Esophagus squamous epithelium (tissue), 4 donors: ENCODE results near the gene MYO1B.

Experiments used
- POLR2A ChIP-seq, 4 donors: fragments of 450-650 bp; IDR thresholded peaks; one replicate each; pipeline ENCODE4 v1.6.1; 2017; ENCODE audit warnings: antibody characterized with exemption in 4 of 4, mild to moderate bottlenecking in 4 of 4, moderate library complexity in 3 of 4
- TF ChIP-seq, protein P1 (sequence below), 6 experiments: fragments of 450-650 bp in 4 of 6; fragments of 200-600 bp in 2 of 6; sonication (generic) in 2 of 6; IDR thresholded peaks; one replicate each; pipeline ENCODE4 v1.5.1; 2016 to 2019; ENCODE audit warnings: antibody characterized with exemption in 6 of 6, mild to moderate bottlenecking in 4 of 6, moderate library complexity in 4 of 6

DNA sequence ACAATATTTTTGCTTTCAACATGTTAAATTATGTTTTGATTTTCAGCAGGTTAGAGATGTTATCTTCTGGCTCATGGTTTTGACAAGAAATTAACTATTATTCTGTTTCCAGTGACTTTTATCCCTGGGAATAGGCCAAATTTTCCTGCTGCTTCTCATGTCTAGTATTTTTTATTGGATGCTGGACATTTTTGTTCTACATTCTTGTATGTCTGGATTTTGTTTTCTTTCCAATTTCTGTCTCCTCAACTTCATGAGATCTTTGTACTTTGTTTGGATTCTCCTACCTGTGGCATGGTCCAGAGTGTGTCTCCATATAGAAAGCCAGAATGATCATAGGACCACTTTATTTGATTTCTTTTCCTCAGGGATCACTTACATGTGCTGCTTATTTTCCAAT is 33.1 kb upstream of the MYO1B start:
- TF ChIP-seq POLR2A (IDR thresholded peaks at IDR 0.05): no peak
- TF ChIP-seq, protein P1, sequence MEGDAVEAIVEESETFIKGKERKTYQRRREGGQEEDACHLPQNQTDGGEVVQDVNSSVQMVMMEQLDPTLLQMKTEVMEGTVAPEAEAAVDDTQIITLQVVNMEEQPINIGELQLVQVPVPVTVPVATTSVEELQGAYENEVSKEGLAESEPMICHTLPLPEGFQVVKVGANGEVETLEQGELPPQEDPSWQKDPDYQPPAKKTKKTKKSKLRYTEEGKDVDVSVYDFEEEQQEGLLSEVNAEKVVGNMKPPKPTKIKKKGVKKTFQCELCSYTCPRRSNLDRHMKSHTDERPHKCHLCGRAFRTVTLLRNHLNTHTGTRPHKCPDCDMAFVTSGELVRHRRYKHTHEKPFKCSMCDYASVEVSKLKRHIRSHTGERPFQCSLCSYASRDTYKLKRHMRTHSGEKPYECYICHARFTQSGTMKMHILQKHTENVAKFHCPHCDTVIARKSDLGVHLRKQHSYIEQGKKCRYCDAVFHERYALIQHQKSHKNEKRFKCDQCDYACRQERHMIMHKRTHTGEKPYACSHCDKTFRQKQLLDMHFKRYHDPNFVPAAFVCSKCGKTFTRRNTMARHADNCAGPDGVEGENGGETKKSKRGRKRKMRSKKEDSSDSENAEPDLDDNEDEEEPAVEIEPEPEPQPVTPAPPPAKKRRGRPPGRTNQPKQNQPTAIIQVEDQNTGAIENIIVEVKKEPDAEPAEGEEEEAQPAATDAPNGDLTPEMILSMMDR (IDR thresholded peaks at IDR 0.05): no peak
